Cardiac septum (tissue), 1 donor: ENCODE measurements around the gene CEPT1. TPM values are rescaled to one million over a fixed set of nuclear protein-coding genes. Genes with fewer than 3 reads are reported as not detected.
A peak's percentile ranks its signal among the peaks of the same experiment; 100 is the strongest.
"Not testable (repeated sequence)": the region's sequence is repeated elsewhere in the genome, so short reads cannot be mapped to it uniquely, and the experiment has no call there.

Experiments used
- DNase-seq: peaks from one replicate; pipeline ENCODE4 v3.0.0-alpha.2; 2020; ENCODE audit warnings: low spot score
- intact Hi-C: fragments of 100-400 bp; cut with DNase I; formaldehyde crosslinking; loops from one replicate; pipeline ENCODE4 v1.14.0; 2022
- long read RNA-seq: library from polyadenylated mRNA; unstranded; transcript quantifications from one replicate; pipeline ENCODE4 v2.0.0, GENCODE V29; 2021
- total RNA-seq: library from RNA; stranded (reverse); fragmentation: NEBNext Ultra II Directional; extraction: Animal tissue kit (Norgen Biotek cat#: 25700); gene quantifications from one replicate; pipeline ENCODE4 v1.2.1, GENCODE V29; 2021
- donor health status: DM: no; HTN: no; CAD: no.

CEPT1 gene
- total RNA-seq: 14.3 TPM
- long read RNA-seq, partial matches to known transcripts: 4 of 13 reads
- long read RNA-seq, other reads (novel, unspliced or antisense): 7 of 13 reads

DNA sequence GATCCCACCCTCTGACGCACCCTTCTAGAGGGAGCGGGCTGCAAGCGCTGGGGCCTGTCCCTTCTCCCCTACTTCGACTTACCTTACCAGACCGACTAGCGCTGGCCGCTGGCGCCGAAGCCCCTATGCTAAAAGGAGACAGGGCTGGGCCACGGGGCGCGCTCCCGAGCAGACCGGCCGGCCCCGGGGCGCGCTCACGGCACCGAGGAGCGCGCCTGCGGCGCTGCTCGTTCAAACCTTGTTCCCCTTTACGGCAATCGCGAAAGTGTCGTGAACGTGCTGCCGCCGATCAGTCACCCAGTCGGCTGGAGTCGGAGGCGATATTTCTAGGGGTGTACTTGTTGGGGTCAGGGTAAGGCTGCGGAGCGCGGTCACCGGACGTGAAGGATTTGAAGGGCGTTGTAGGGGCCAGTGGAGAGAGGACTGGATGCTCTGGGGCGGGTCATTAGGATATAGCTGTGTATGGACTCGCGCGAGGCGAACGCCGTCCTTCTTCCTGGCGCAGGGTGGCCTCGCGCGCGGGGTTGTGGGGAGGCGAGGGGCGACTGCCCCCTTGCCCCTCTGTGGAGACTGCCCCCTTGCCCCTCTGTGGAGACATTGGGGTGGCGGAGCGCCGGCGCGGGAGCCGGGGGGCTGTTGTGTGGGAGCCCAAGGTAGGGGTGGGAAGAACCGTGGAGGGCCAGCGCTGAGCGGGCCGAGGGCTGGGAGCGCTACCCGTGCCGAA is at the start of gene CEPT1, which contains the start of gene DRAM2:
Gene CEPT1, plus strand, starts transcription at position 268 of the 724 bp plus-strand sequence. CDS start 7,492 bp downstream, outside the sequence.
Gene DRAM2, minus strand, starts transcription at position 138 of the 724 bp plus-strand sequence. CDS start 8,539 bp downstream, outside the sequence.
- DNase-seq: peak; percentile 97
- intact Hi-C loops: loop anchor here (5.0 kb wide), 1 partner anchor 178 kb away; the partner anchor contains the start of gene LRIF1

DNA sequence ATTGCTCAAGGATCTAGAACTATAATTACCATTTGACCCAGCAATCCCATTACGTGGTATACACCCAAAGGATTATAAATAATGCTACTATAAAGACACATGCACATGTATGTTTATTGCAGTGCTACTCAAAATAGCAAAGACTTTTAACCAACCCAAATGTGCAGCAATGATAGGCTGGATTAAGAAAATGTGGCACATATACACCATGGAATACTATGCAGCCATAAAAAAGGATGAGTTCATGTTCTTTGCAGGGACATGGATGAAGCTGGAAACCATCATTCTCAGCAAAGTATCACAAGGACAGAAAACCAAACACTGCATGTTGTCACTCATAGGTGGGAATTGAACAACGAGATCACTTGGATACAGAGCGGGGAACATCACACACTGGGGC is 44.6 kb upstream of the CEPT1 start:
- DNase-seq, intact Hi-C loops: not testable (repeated sequence)

DNA sequence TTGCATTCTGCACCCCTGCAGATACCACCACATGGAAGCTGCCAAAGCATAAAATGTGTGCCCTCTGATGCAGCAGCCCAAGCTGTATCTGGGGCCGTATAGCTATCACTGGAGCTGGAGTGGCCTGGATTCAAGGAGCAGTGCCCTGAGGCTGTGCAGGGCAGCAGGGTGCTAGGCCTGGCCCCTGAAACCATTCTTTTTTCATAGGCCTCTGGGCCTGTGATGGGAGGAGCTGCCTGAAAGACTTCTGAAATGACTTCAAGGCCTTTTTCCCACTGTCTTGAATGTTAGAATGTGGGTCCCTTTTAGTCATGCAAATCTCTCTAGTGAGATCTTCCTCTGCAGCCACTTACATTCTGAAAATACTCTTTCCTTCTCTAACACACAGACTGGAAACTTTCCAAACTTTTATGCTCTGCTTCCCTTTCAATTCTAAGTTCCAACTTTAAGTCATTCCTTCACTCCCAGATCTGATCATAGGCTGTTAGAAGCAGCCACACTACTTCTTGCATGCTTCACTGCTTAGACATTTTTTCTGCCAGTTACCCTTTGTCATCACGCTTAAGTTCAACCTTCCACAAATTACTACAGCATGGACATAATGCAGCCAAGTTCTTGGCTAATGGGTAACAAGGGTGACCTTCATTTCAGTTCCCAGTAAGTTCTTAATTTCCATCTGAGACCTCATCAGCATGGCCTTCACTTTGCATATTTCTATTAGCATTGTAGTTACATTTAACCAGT is 42.5 kb upstream of the CEPT1 start:
- no peak for DNase-seq
- intact Hi-C loops: no loop called here

DNA sequence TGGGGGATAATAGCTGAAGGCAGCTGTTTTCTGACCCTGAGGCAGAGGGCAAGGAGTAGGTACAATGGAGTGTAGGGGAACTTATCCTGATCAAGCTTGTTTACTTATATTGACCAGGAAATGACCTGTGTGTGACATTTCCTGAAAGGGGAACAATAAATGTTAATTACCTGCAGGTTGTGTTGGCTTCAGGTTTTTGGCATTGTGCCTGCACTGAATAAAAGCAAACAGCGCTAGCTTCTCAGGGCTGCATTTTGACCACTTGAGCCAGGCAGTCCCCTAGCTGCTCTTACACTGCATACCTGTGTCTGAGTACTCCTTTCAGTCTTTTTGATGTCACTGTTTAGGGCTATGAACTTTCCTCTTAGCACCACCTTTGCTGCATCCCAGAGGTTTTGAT is 40.7 kb upstream of the CEPT1 start:
- DNase-seq: no peak
- intact Hi-C loops: no loop called here

DNA sequence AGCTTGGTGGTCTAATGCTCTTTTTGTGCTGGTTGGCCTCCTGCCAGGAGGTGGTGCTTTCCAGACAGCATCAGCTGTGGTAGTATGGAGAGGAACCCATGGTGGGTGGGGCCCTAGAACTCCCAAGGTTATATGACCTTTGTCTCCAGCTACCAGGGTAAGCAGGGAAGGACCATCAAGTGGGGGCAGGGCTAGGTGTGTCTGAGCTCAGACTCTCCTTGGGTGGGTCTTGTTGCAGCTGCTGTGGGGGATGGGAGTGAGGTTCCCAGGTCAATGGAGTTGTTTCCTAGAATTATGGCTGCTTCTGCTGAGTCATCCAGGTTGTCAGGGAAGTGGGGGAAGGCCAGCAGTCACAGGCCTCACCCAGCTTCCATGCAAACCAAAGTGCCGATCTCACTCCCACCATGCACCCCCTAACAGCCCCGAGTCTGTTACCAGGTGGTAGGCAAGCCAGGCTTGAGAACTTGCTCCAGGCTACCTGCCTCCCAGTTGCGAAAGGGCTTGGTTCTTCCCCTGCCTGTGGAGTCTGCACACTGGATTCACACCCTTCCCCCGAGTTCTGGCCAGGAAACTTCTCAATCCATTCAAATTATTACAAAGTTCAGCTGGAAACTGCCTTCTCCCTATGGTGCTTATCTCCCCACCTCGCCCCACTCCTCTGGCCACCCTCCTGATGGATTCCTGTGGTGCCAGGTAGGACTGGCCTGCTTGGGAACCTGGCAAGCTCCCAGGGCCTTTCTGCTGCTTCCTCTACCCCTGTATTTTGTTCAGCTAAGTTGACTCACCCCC is 38.0 kb upstream of the CEPT1 start:
- DNase-seq: no peak

DNA sequence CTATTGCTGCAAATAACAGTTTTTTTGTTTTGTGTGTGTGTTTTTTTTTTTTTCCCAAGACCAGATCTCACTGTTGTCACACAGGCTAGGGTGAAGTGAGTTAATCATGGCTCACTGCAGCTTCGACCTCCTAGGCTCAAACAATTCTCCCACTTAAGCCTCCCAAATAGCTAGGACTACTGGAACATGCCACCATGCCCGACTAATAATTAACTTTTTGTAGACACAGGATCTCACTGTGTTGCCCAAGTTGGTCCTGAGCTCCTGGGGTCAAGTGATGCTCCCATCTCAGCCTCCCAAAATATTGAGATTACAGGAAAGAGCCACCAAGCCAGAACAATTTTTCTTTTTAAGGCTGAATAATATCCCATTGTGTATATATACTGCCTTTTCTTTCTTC is 35.0 kb upstream of the CEPT1 start:
- intact Hi-C loops: no loop called here

More for the DNA sequence above, 38.0 kb upstream of the CEPT1 start:
- intact Hi-C loops: no loop called here

DNA sequence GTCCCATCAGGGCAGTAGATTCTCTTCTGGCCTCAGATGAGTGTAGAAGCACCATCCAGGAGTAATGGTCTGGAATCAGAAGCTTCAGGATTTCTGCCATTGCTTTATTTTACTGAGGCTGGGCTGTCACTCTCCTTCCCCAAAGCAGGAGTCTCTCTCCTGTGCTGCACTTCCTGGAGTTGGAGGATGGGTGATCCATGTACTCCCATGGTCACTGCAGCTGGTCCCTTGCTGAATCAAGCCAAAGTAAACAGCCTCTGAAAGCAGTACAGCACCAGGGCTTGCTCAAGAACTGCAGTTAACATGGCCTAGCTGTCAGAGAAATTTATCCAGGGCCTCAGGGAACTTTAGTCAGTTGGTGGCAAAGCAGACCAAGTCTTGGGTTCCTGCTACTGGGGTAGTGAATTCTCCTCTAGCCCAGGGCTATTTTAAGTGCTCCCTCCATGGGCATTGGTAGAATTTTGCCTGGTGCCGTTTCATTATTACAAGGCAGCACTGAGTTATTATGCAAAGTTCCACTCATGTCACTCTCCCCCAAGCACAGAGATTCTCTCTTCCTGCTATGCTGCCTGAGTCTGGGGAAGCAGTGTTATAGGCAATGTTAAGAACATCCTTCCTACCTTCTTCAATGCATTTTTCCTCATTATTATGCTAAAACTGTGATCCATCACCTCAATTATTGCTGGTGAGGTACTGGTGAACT is 29.7 kb upstream of the CEPT1 start:
- DNase-seq: no peak
- intact Hi-C loops: no loop called here

More for the DNA sequence above, 35.0 kb upstream of the CEPT1 start:
- DNase-seq: no peak

DNA sequence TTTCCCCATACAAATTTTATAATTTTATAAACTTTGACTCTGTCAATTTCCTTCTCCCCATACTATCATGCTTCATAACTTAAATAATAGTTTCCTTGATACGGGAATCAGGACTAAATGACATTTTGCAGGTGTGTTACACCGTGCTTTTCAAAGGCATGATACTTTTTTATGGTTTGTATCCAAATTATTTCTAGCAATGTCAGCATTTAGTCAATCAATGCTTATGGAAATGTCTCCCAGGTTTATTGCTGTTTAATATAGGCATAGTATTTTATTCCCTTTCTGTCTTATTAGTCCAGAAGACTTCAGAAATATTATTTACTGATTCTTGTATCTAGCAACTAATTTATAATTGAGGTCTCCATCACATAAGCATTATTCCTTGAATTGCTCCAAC is 23.5 kb upstream of the CEPT1 start:
- intact Hi-C loops: no loop called here
- DNase-seq: no peak

DNA sequence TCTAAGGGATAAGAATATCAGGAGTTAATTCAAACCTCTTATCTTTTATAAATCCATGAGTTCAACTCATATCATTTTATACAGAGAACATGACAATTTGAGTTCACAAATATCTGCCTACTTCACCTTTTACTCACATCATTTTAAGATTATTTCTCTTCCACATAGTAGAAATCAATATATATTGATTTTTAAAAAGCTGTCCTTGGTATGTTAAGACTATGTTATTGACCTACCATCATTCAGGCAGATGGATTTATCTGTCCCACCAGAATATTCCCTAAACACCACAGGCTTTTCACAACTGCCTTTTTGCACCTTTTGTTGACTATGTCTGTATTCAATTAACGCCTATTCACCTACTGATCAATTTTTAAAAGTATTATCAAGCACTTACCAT is 13.7 kb upstream of the CEPT1 start:
- DNase-seq: no peak
- intact Hi-C loops: no loop called here

DNA sequence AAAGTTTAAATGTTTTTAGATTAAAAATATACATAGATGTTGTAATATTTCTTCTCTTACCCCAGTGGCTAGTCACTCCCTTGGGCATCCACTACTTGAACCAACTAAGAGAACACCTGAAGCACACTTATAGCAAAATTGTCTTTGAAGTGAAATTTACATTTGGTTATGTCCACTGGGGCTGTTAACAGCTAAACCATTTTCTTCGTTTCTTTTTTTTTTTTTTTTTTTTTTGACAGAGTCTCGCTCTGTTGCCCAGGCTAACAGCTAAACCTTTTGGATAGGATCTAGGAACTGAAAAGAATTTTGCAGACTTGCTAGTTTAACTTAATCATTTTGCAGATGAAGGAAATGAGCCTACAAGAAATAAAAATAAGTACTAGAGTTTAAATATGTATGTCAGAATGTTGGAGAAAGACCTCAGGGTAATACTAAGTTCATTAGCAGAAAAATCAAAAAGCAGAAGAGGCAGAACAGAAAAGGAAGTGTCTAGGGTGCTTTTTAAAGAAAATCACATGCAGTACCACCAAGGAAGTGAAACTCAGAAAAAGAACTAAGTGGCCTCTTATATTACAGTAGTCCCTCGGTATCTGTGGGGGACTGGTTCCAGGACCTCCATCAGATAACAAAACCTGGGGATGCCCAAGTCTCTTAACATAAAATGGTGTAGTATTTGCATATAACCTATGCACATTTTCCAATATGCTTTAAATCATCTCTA is 11.9 kb upstream of the CEPT1 start:
- no peak for DNase-seq
- intact Hi-C loops: no loop called here

DNA sequence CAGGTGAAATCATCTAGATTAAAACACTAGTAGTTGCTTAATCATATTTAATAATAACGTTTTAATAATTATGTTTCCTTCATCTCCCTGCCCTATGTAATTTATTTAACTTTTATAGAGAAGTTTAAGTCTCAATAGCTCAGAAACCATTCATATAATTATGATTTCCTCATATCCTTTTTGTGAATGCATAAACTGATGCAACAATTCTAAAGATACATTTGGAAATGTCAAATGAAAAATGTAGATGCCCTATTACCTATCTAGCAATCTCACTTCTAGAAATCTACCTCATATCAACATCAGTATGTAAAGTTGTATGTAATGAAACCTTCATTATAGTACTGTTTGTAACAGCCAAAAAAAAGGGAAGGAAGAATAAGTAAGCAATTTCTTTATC is 10.6 kb upstream of the CEPT1 start:
- no peak for DNase-seq
- intact Hi-C loops: no loop called here

DNA sequence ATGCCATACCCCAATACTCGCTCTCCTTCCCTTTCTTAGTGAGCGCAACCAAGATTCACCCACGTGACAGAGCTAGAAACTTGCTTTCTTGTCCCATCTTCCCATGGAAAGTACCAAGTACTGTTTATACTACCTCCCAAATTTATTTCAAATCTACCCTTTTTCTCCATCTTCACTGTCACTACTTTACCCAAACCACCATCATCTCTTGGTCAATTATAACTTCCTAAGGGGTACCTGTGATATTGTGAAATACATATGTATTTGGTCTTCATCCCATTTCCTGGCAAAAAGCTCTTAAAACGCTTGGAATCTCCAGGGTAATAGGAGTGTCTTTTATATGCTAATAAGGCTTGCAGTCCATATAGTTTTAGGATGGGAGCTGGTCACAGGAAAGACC is 8.3 kb upstream of the CEPT1 start:
- intact Hi-C loops: no loop called here

DNA sequence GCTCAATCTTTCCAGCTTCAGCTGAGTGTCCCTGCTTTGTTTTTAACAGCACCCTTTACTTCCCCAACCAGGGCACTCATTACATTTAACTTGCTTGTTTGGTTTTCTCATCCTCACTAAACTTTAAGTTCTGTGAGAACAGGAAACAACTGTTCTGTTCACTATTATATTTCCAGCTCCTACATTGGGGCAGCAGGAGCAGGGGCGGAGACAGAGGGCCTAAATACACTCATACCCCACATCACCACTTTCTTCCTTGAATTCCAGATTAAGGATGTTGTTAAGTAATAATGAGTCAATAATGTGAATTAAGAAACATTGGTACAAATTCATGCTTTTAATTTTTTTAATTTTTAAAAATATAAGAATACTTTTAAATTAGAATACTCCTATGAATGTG is 6.2 kb upstream of the CEPT1 start:
- intact Hi-C loops: no loop called here
- DNase-seq: no peak

More for the DNA sequence above, 8.3 kb upstream of the CEPT1 start:
- no peak for DNase-seq

DNA sequence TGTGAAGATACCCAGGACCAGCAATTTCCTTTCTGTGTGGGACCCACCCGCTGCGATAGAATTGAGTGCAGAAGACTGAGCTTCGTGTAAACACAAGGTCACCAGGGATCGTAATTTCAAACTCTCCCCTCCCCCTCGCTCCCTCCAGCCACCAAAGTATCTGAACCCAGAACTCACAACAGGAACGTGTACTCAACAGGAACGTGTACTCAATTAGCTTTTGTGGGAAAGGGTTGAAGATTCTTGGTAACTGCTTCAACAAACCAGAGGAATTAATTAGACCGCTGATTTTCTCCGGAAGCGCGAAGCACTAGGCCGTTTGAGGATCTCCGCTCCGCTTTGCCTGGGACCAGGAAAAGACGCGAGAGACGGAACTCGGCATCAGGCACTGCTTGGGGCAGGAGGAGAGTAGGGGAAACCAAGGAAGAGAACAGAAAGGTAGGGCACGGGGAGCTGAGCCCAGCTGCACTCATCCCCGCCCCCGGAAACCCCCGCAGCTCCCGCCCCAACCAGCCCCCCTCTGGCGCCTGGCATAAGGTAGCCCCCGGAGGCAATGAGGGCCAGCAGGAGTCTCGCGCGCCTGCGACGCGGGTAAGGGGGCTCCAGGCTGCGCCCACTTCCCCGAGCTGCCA is 583 bp upstream of the CEPT1 start:
- no peak for DNase-seq
- intact Hi-C loops: no loop called here

DNA sequence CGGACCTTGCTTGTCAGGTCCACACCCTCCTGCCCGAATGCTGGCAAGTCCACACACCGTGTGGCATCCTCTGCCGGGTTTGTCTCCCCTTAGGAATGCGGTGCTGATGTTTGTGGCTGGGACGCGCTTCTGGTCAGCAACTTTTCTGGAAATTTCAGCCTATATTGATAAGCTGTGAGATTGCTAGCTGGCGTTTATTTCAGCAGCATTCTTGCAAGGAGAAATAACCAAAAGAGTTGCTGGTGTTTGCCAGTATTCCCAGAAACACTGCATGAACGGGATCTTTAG is 601 bp downstream of the CEPT1 start:
- intact Hi-C loops: loop anchor here (5.0 kb wide), 1 partner anchor 178 kb away; the partner anchor contains the start of gene LRIF1
- DNase-seq: no peak

DNA sequence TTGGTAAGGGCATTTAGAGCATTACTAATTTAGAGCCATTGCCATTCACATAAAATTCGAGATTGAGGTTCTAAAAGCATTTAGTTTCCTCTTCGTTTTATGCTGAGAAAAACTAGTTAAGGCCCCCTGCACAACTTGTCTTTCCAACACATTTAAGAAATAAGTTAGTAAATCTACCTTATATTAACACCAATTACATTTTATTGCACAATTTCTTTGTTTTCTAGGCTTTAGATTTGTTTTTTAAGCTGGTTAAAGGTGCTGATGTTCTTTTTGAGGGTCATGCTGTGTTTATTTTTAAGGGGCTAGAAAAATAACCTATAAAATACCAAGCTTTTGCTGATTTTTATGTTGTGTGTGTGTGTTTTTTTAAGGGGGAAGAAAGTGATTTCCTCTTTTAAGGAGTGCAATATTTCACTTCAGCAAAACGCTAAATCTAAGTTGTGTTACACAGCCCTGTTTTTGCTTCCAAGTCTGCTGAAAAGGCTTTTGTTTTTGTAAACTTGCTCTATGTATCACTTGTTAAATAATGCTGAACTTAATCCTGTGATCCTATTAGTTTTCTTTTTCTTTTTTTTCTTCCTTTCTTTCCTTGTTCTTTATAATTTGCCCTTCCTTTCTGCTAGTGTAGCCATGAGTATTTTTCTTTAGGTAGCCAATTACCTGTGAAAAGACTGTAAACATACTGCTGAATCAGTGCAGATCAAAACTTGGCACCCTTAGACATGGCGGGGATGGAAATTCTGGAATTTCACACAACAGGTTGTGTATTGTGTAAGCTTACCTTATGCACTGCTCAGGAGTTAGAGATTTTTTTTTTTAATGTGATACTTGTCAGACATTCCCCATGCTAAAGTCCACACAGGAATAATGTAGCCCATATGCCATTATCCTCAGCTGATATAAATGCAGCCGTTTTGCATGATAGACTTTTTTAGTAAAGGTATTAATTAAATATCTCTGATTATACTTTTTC is 1.5 kb downstream of the CEPT1 start:
- intact Hi-C loops: loop anchor here (5.0 kb wide), 1 partner anchor 179 kb away; the partner anchor contains the start of gene LRIF1

DNA sequence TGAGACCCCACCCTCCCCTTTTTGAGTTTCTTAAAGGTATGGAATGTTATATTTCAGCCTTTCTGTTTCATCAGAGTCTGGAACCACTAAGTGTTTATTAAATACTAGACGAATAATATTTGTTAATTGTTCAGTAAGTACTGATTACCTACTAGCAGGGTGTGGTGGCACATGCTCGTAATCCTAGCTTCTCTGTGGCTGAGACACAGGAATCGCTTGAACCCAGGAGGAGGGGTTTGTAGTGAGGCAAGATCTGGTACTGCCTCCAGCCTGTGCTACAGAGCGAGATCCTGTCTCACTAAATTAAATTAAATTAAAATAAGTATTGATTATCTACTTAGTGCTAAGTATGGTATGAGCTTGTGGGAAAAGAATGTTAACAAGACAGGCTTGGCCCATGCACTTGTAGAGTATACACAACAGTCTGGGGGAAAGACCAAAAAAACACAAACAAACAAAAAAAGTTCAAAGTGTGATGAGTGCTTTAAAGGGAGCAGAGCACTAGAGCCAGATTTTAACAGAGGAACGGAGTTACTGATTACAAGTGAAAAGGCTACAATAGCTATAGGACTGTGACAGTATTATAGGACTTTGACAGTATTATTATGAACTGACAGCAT is 2.4 kb downstream of the CEPT1 start:
- intact Hi-C loops: loop anchor here (5.0 kb wide), 1 partner anchor 180 kb away; the partner anchor contains the start of gene LRIF1
- no peak for DNase-seq

More for the DNA sequence above, 1.5 kb downstream of the CEPT1 start:
- DNase-seq: no peak
